CD4-positive, alpha-beta T cell treated with Interleukin-17A for 1 hour (primary cell): ENCODE data around the gene CRYGC.

Source experiments
- DNase-seq: peaks from one replicate; pipeline ENCODE4 v3.0.0-alpha.2; 2020

Gene CRYGC

DNA sequence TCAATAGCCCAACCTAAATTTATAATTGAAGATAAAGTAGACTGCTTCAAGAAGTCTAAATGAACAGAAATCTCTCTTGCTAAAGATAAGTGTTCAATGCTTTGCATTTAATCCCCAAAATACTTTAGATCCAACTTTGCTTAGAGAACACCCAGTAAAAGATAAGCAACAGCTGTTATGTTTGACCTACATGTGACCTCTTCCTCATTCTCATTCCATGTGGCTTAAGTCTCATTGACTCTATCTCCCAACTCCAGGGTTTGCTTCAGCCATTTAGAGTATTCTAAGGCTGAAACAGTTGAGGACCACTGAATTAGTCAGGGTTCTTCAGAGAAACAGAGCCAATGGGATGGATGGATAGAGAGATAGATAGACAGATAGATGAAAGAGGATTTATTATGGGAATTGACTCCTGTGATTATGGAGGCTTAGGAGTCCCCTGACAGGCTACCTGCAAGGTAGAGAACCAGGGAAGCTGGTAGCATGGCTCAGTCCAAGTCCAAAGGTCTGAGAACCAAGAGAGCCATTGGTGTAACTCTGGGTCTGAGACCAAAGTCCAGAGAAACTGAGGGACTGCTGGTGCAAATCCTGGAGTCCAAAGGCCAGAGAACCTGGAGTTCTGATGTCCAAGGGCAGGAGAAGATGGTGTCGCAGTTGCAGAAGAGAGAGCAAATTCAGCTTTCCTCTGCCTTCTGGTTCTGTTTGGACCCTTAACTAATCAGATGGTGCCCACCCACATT, 37.4 kb downstream of the CRYGC start:
- DNase-seq: no peak

- DNase-seq: no peak
Observed at GRCh38 chr2:208090420-208090819, 39.2 kb downstream of the CRYGC start.

DNA sequence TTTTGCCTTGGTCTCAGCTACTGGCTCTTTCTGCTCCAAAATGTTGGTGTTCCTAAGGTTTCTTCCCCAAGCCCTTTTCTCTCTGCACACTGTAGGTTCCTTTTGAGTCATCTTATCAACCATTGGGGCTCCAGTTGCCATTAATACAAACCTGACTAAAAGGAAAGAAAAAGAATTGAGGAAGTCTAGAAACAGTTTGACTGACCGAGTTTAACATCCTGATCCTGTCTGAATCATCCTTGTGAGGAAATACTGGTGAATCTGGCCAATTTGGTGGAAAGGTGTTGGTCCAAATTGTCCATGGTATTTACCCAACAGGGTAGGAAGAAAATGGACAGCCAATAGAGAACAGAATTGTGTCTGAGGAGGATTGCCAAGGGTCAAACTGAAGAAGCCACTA, 43.6 kb downstream of the CRYGC start:
- no peak for DNase-seq

DNA sequence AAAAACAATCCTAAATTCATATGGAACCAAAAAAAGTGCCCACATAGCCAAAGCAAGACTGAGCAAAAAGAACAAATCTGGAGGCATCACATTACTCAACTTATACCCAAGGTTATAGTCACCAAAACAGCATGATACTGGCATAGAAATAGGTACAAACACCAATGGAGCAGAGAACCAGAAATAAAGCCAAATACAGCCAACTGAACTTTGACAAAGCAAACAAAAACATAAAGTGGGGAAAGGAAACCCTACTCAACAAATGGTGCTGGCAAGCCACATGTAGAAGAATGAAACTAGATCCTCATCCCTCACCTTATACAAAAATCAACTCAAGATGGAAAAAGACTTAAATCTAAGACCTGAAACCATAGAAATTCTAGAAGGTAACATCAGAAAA, 45.8 kb downstream of the CRYGC start:
- DNase-seq: no peak
